GM12801 (cell line): ENCODE measurements around the gene SYNCRIP.

Source experiments
- TF ChIP-seq, protein P1 (sequence below): IDR thresholded peaks from one replicate; pipeline ENCODE4 v1.5.1; 2011; ENCODE audit warnings: control low read depth; ENCODE audit not compliant: insufficient read length; ENCODE audit errors: extremely low read depth

The SYNCRIP gene

DNA sequence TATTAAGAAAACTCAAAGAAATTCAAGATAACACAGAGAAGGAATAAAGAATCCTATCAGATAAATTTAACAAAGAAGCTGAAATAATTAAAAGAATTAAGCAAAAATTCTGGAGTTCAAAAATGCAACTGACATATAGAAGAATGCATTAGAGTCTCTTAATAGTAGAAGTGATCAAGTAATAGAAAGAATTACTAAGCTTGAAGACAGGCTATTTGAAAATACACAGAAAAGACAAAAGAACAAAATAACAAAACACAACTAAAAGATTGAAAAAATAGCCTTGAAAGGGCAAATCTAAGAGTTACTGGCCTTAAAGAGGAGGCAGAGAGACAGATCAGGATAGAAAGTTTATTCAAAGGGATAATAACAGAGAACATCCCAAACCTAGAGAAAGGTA, 61.1 kb downstream of the SYNCRIP start:
- TF ChIP-seq, protein P1, sequence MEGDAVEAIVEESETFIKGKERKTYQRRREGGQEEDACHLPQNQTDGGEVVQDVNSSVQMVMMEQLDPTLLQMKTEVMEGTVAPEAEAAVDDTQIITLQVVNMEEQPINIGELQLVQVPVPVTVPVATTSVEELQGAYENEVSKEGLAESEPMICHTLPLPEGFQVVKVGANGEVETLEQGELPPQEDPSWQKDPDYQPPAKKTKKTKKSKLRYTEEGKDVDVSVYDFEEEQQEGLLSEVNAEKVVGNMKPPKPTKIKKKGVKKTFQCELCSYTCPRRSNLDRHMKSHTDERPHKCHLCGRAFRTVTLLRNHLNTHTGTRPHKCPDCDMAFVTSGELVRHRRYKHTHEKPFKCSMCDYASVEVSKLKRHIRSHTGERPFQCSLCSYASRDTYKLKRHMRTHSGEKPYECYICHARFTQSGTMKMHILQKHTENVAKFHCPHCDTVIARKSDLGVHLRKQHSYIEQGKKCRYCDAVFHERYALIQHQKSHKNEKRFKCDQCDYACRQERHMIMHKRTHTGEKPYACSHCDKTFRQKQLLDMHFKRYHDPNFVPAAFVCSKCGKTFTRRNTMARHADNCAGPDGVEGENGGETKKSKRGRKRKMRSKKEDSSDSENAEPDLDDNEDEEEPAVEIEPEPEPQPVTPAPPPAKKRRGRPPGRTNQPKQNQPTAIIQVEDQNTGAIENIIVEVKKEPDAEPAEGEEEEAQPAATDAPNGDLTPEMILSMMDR: no peak

DNA sequence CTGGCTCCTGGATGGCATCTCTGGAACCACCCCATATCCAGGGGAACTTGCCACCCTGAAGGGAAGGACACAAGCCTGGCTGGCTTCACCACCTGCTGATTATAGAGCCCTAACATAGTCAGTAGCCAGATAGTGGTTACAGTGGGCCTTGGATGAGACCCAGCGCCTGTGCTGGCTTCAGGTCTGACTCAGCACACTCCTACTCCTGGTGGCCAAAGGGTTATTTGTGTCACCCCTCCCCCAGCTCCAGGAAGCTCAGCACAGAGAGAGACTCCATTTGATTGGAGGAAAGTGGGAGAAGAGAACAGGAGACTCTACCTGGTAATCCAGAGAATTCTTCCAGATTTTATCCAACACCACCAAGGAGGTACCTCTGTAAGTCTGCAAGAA, 61.8 kb downstream of the SYNCRIP start:
- TF ChIP-seq, protein P1: no peak

DNA sequence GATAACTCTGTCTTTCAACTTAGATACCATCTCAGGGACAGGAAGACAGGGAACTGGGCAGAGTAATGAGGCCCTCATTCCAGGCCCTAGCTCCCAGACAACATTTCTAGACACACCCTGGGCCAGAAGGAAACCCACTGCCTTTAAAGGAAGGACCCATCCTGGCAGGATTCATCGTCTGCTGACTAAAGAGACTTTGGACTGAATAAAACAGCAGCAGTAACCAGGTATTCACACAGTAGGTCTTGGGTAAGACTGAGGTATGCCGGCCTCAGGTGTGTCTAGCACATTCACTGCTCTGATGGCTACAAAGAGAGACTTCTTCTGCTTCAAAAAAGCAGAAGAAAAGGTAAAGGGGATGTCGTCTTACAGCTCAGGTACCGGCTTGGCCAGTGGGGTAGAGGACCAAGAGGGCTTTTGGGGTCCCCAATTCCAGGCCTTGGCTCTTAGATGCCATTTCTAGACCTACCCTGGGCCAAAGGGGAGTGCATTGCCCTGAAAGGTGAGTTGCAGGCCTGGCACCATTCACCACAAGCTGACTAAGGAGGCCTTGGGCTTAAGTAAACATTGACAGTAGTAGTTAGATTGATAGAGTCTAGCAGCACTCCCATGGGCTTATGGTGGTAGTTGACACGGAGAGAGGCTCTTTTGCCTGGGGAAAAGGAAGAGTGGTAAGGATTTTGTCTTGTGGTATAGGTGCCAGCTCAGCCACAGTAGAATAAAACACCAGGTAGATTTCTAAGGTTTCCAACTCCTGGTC, 62.4 kb downstream of the SYNCRIP start:
- TF ChIP-seq, protein P1: no peak

DNA sequence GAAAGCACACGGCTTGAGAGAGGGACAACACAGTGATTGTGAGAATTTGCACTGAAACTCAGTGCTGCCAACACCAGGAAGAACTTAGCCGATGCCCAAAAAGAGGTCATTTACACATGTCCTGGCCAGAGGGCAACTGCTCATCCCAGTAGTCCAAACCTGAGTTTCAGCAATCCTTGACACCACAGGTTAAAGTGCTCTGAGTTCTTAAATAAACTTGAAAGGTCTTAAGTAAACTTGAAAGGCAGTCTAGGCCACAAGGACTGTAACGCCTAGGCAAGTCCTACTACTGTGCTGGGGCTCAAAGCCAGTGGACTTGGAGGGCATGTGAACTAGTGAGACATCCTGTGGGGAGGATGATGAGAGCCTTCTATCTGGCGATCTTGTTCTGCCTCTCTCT, 63.1 kb downstream of the SYNCRIP start:
- TF ChIP-seq, protein P1: no peak

DNA sequence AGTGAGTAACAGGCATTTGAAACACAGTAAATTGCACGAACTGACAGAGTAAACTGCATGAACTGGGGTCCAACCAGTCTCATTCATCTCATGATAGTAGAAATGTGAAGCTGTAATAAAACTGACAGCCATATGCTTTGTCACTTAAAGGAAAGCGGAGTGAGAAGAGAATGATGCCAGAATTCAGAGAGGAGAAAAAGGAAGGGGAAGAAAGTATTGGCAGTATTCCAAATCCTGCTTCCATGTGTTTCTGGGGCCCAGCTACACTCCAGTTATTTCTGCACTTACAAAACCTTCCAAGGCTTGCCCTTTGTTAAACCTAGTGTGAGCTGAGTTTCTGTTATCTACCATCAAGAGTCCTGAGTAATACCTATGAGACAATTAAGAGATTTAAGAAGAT, 66.2 kb downstream of the SYNCRIP start:
- TF ChIP-seq, protein P1: no peak

DNA sequence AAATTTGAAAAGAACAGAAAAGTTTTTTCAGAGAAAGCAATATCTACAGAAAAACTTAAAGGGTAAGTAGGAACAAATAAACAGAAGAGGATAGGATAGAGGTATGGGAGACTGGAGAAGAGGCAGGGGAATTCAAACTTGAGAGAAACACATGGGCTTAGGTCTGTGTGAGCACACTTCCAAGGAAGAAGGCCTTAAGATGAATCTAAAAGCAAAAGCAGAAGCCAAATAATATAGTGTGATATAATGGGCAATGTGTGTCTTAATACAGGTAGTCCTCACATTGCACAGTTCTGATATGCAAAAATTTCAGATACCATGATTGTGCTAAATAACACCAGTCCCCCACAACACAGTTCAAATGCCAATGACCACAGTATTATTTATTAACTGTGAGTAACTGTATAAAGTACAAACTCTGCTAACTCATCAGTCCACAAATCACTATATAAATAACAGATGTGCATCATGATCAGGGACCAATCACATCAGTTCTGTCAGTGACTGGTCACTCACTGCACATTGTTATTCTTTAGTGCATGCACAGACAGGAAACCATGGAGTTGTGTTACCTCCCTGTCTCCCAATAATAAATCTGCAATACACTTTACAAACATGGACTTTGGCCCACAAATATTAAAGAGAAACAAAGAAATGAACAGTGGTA, 67.6 kb downstream of the SYNCRIP start:
- TF ChIP-seq, protein P1: no peak

DNA sequence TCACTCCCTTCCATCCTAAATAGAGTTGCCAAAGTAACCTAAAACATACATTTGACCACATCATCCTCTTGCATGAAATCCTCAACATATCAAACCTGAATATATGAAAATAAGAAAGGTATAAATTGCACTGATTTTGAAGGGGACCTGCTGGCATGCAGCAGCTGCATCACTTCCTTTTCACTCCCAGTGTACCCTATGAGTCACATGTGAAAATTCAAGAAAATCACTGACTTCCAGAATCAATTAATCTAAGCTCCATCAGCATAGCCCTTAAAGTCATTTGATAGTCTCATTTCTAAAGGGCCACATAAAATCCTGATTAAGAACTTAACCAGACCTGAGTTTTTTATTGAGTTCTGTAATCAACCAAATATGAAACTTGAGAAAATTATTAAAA, 73.4 kb downstream of the SYNCRIP start:
- TF ChIP-seq, protein P1: no peak
